GM23338 (cell line): ENCODE data around the gene MITF. TPM values are rescaled to one million over a fixed set of nuclear protein-coding genes. Genes with fewer than 3 reads are reported as not detected.

Experiments
- ATAC-seq: fragments of 200-7000 bp; cut with Tn5 transposase; 3 replicates; pipeline ENCODE4 v1.9.1; 2020
- DNase-seq: peaks from one replicate; pipeline ENCODE4 v3.0.0-alpha.2; 2015; ENCODE audit warnings: low spot score
- H2AFZ ChIP-seq: fragments of 200-600 bp; sonication (generic); 2 replicates; pipeline ENCODE4 v1.8.0; 2016; ENCODE audit warnings: antibody characterized with exemption, mild to moderate bottlenecking, moderate library complexity
- H3F3A ChIP-seq: fragments of 200-600 bp; sonication (generic); replicated peaks from 2 replicates; pipeline ENCODE4 v1.8.0; 2017; ENCODE audit warnings: antibody characterized with exemption, mixed run types, low read depth
- H3K27ac ChIP-seq: fragments of 200-600 bp; sonication (generic); 2 replicates; pipeline ENCODE4 v1.6.1; 2016; ENCODE audit warnings: low read depth
- H3K27me3 ChIP-seq: fragments of 200-600 bp; sonication (generic); 2 replicates; pipeline ENCODE4 v1.8.0; 2016; ENCODE audit warnings: mild to moderate bottlenecking, mixed run types, moderate library complexity; ENCODE audit not compliant: insufficient read depth
- H3K36me3 ChIP-seq: fragments of 200-600 bp; sonication (generic); 2 replicates; pipeline ENCODE4 v1.8.0; 2016; ENCODE audit warnings: mild to moderate bottlenecking; ENCODE audit not compliant: insufficient read depth
- H3K4me1 ChIP-seq: fragments of 200-600 bp; sonication (generic); 2 replicates; pipeline ENCODE4 v1.8.0; 2016; ENCODE audit warnings: mild to moderate bottlenecking, moderate library complexity; ENCODE audit not compliant: insufficient read depth
- H3K4me2 ChIP-seq: fragments of 200-600 bp; sonication (generic); 2 replicates; pipeline ENCODE4 v1.7.1; 2017; ENCODE audit warnings: mixed run types
- H3K4me3 ChIP-seq: fragments of 200-600 bp; sonication (generic); 2 replicates; pipeline ENCODE4 v1.6.1; 2016; ENCODE audit warnings: mixed run types
- H3K79me2 ChIP-seq: fragments of 200-600 bp; sonication (generic); replicated peaks from 2 replicates; pipeline ENCODE4 v1.8.0; 2017; ENCODE audit warnings: mild to moderate bottlenecking; ENCODE audit not compliant: insufficient read depth
- H3K9me2 ChIP-seq: fragments of 200-600 bp; sonication (generic); 2 replicates; pipeline ENCODE4 v1.8.0; 2017; ENCODE audit not compliant: insufficient read depth
- H4K20me1 ChIP-seq: fragments of 200-600 bp; sonication (generic); replicated peaks from 2 replicates; pipeline ENCODE4 v1.8.0; 2017; ENCODE audit warnings: mild to moderate bottlenecking; ENCODE audit not compliant: insufficient read depth
- H3K27ac Mint-ChIP-seq: 2 replicates; pipeline ENCODE4 v1.8.0; 2020; ENCODE audit warnings: inconsistent platforms, mild to moderate bottlenecking, moderate library complexity, mixed read lengths
- H3K27me3 Mint-ChIP-seq: 3 replicates; pipeline ENCODE4 v1.8.0; 2022; ENCODE audit warnings: low read depth, mild to moderate bottlenecking, moderate library complexity, mixed read lengths, inconsistent platforms; ENCODE audit not compliant: insufficient read depth, poor library complexity
- H3K36me3 Mint-ChIP-seq: 3 replicates; pipeline ENCODE4 v1.8.0; 2021; ENCODE audit warnings: low read depth, mild to moderate bottlenecking, inconsistent platforms, moderate library complexity, mixed read lengths
- H3K4me1 Mint-ChIP-seq: 3 replicates; pipeline ENCODE4 v1.8.0; 2020; ENCODE audit warnings: mild to moderate bottlenecking, inconsistent platforms, mixed read lengths
- H3K4me3 Mint-ChIP-seq: 3 replicates; pipeline ENCODE4 v1.8.0; 2021; ENCODE audit warnings: moderate library complexity, mild to moderate bottlenecking, inconsistent platforms, mixed read lengths
- H3K9me3 Mint-ChIP-seq: 3 replicates; pipeline ENCODE4 v1.8.0; 2020; ENCODE audit warnings: moderate library complexity, mild to moderate bottlenecking, inconsistent platforms, mixed read lengths
- CREB1 ChIP-seq: fragments of 250-450 bp; sonication (Bioruptor Pico); IDR thresholded peaks from 2 replicates; pipeline ENCODE4 v1.5.0; 2020; ENCODE audit warnings: low read depth, mild to moderate bottlenecking, moderate library complexity
- CTCF ChIP-seq, 2 experiments: fragments of 200-600 bp in 1 of 2; sonication (generic) in 1 of 2; conservative IDR thresholded peaks; 2 replicates each; pipeline versions ENCODE4 v1.5.1 to v1.6.1; 2016 to 2017; ENCODE audit warnings: antibody characterized with exemption in 2 of 2, low read depth in 2 of 2, mild to moderate bottlenecking in 2 of 2, moderate library complexity in 1 of 2
- ETS1 ChIP-seq: IDR thresholded peaks from 2 replicates; pipeline ENCODE4 v1.6.1; 2016; ENCODE audit warnings: antibody characterized with exemption
- EZH2 ChIP-seq: fragments of 200-600 bp; sonication (generic); IDR thresholded peaks from one replicate; pipeline ENCODE4 v1.8.0; 2017; ENCODE audit warnings: antibody characterized with exemption, mild to moderate bottlenecking, low read depth; ENCODE audit not compliant: unreplicated experiment
- EZH2phosphoT487 ChIP-seq: fragments of 200-600 bp; sonication (generic); IDR thresholded peaks from one replicate; pipeline ENCODE4 v1.8.1; 2018; ENCODE audit warnings: antibody characterized with exemption; ENCODE audit not compliant: unreplicated experiment
- NANOG ChIP-seq: IDR thresholded peaks from 2 replicates; pipeline ENCODE4 v1.6.1; 2016; ENCODE audit warnings: antibody characterized with exemption, borderline replicate concordance
- POLR2AphosphoS5 ChIP-seq: IDR thresholded peaks from 2 replicates; pipeline ENCODE4 v1.6.1; 2016; ENCODE audit warnings: antibody characterized with exemption, low read depth
- REST ChIP-seq: IDR thresholded peaks from one replicate; pipeline ENCODE4 v1.6.1; 2018; ENCODE audit warnings: antibody characterized with exemption; ENCODE audit not compliant: unreplicated experiment
- STAT1 ChIP-seq: IDR thresholded peaks from one replicate; pipeline ENCODE4 v1.6.1; 2016; ENCODE audit warnings: antibody characterized with exemption; ENCODE audit not compliant: unreplicated experiment
- ZNF331 ChIP-seq: fragments of 250-450 bp; sonication (Bioruptor Pico); IDR thresholded peaks from 2 replicates; pipeline ENCODE4 v1.5.0; 2020; ENCODE audit warnings: low read depth, mild to moderate bottlenecking, moderate library complexity
- ZNF462 ChIP-seq: fragments of 250-450 bp; sonication (Bioruptor Pico); IDR thresholded peaks from 2 replicates; pipeline ENCODE4 v1.5.0; 2020; ENCODE audit warnings: mild to moderate bottlenecking, moderate library complexity
- polyA plus RNA-seq: library from polyadenylated mRNA; unstranded; fragments of >200 nt; fragmentation: Nextera tagmentation; extraction: Ambion mirVana; gene quantifications from 2 replicates; pipeline ENCODE4 v1.2.1, GENCODE V29; 2016
- total RNA-seq: library from RNA; depleted of rRNA; stranded (reverse); fragments of >200 nt; shearing (Covaris generic); gene quantifications from 2 replicates; pipeline ENCODE4 v1.2.3, GENCODE V29; 2014

Gene MITF
- total and polyA plus RNA-seq, 2 experiments from 2014 or later: 1.9 to 2.4 TPM

GRCh38 chr3:69767571-69767970 lies 28.3 kb downstream of the MITF start:
- H2AFZ ChIP-seq: no peak overlapping the region
- no peaks in the 10 kb centered on the region for H3K36me3 ChIP-seq
- Mint-ChIP-seq H3K9me3 (no peaks in the 10 kb centered on the region), H3K4me1 (peaks cover 7% of the 10 kb centered on the region), H3K27ac (no peak overlapping the region), H3K36me3 (no peaks in the 10 kb centered on the region), H3K27me3 (peaks cover 3% of the 10 kb centered on the region), H3K4me3 (no peak overlapping the region)
- H3K27ac ChIP-seq: no peak overlapping the region
- no peak for ATAC-seq
- H3K4me1 ChIP-seq: no peaks in the 10 kb centered on the region
- H3K4me3 ChIP-seq: no peak overlapping the region
- no peaks in the 10 kb centered on the region for H4K20me1 ChIP-seq
- no peak overlapping the region for H3K4me2 ChIP-seq
- no peaks in the 10 kb centered on the region for H3K79me2 ChIP-seq
- no peaks in the 10 kb centered on the region for H3F3A ChIP-seq
- DNase-seq: no peak
- H3K27me3 ChIP-seq: no peaks in the 10 kb centered on the region
- TF ChIP-seq EZH2phosphoT487 (no peak), NANOG (no peak), CTCF (conservative IDR thresholded peaks at IDR 0.05; ENCODE audit: low read depth in 2 of 2) (no peak), EZH2 (no peak), ZNF462 (CRISPR knock-in tag) (no peak), ETS1 (no peak), CREB1 (no peak), REST (no peak), ZNF331 (CRISPR knock-in tag) (no peak), STAT1 (no peak), POLR2AphosphoS5 (no peak)
- H3K9me2 ChIP-seq: no peaks in the 10 kb centered on the region
